Right lung (tissue), 5 donors: ENCODE measurements around the gene SLC30A7. TPM values are rescaled to one million over a fixed set of nuclear protein-coding genes. Genes with fewer than 3 reads are reported as not detected.
A peak's percentile ranks its signal among the peaks of the same experiment; 100 is the strongest.

Experiments
- DNase-seq, 2 donors: peaks; one replicate each; pipeline ENCODE4 v3.0.0-alpha.2; 2013
- polyA plus RNA-seq, 5 donors: library from polyadenylated mRNA; unstranded; fragments of 120-200 nt; gene quantifications; one replicate each; pipeline versions ENCODE4 v1.2.1 to v1.2.3, GENCODE V29; 2013; ENCODE audit warnings: inconsistent platforms in 1 of 5, low replicate concordance in 1 of 5; ENCODE audit not compliant: insufficient read length in 5 of 5, insufficient read depth in 1 of 5

SLC30A7 gene
- polyA plus RNA-seq, 5 donors: 12.9 to 23.1 (median 21.6) TPM

DNA sequence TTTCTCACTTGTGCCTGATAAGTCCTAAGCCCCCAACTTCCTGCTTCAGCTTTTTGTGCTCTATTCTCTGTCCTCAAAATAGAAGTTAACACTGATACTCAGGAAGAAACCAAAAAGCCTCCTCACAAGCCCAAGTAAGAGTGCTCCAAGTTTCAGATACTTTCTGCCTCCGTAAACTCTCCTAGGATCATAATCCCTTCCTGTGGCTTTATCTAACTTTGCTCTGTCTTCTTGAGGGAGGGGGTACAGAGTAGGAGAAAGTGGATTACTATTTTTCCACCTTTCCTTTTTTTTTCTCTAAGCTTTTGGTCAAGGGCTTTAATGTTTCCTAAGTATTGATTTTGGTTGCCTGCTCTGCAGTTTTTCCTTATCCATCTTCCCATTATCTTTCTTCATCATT lies 75.1 kb downstream of the SLC30A7 start:
- no peak for DNase-seq

DNA sequence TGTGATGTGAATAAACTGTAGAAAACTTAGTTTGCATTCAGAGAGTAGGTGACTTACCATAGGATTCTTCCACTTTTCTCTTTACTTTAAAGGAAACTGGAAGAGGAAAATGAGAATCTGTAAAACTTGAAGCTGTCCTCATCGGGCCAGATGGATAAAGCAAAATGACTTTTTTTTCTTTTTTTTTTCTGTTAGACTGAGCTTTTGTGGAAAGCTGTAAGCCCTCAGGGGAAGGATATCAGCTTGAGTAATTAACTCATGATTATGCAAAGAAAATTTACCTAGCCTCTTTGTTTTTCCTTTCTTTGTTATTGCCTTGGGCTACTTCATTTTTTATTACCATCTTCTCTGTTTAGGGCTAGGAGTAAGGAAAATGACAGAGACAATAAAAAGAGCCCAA lies 76.3 kb downstream of the SLC30A7 start:
- no peak for DNase-seq

- no peak for DNase-seq
These were observed 81.0 kb downstream of the SLC30A7 start for GRCh38 chr1:100976936-100977335.

DNA sequence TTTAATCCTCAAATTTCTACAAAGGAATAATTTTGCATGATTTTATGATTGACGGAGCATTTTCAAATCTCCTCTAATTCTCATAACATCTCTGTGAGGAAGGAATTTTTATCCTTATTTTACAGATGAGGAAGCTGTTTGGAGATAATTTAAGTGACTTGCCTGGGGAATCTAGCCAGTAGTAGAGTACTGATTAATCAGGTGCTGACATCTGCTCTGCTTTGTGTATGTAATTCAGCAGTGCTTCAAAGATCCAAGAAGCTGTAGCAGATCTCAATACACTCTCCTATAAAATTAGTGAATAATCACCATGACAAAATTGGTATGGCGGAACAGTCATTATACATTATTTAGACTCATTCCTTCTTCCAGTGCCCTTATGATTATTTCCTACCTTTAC lies 83.7 kb downstream of the SLC30A7 start:
- DNase-seq: peak; percentile 78 to 80

- peak in 1 of 2 donors; percentile 53 for DNase-seq
These were observed 86.9 kb downstream of the SLC30A7 start for GRCh38 chr1:100982793-100983192.

- DNase-seq: no peak
These were observed 92.2 kb downstream of the SLC30A7 start for GRCh38 chr1:100988121-100988520.

DNA sequence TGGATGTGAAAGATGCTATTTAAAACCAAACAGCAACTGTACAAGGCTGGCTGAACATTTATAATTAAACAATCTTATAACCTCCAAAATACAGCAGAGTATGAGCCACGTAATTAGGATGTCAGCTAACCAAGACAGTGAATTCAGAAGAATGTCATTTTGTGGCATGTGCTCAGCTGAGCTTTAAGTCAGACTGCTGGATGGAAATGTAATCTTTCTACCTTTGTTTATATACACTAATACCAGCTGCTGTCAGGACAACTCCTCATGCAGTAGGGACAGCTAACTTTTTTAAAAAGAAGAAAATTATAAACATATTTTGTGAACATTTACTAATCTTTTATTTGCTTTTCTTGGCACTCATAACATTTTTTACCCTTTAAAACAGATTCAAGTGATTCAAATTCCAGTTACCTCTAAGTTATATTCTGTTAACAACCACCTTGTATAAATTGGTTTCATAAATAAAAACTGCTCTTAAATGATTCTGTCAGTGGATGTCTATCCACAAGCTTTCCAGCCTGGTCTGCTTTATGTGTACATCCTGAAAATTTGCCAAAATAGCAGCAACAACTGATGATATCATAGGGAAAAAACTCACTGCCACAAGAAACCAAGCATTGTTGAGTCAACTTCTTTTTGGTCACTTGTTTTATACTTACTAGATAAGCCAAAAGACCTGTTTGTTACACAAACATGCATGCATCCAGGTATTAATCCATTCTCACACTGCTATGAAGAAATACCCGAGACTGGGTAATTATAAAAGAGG lies 93.6 kb downstream of the SLC30A7 start:
- peak in 1 of 2 donors; percentile 67 for DNase-seq

- peak; percentile 79 to 85 for DNase-seq
These were observed 99.5 kb downstream of the SLC30A7 start for GRCh38 chr1:100995198-100995988.

DNA sequence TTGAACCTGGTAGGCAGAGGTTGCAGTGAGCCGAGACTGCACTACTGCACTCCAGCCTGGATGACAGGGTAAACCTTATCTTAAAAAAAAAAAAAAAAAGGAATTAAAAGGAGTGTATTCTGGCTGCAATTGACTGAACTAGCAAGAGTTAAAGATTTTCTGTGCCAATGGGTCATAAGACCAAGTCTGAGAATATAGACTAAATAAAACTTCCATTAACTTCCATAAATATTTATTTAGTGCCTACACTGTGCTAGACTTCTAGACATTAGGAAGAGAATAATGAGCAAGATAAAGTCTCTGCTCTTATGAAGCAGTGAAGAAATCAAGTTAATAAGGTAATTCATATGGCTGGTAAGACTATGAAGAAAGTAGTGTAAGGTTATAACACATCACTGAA lies 102.5 kb downstream of the SLC30A7 start:
- DNase-seq: no peak

GRCh38 chr1:101000131-101000873 lies 104.4 kb downstream of the SLC30A7 start:
- DNase-seq: no peak

DNA sequence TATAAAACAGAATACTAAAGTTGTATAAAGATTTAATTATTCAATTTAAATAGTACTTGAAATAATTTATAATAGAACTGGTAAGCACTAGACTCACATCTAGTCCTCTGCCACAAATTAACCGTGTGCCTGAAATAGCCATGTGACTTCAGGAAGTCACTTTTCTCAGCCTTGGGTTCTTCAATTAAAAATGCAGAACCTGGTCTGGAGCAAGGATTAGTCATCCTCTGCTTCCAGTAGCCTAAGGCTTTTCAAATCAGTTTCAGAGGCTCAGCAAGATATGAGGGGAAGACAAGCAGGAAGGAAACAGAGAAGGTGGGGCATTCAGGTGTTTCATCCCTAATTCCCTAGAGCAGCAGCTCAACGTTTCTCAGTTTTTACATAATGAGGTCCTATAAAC lies 106.7 kb downstream of the SLC30A7 start:
- no peak for DNase-seq

DNA sequence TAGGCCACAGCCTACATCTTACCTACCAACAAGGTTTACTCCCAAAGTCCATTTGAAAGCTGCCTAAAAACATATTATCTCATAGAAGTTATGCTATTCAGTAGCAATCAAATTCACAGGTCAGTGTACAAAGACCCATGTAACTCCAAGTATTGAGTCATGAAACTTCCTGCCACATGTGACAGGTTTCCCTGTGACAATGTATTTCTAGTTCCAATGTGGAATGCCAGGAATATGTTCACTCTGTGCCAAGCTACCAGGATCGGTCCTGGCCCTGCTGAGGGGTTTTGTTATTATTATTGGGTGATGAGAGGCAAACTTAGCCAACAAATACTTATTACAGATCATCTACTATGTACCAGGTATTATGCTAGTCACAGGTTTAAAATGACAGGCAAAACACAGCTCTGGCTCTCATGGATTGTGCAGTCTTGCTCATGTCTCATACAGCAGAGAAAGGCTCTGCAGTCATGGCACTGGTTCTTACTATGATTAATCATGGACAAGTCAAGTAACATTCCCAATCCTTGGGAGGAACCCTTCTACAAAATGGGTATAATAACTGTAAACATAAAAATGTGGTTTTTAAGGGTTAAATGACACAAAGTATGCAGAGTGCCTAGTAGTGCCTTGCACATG lies 107.2 kb downstream of the SLC30A7 start:
- DNase-seq: no peak

- DNase-seq: no peak
These were observed 108.2 kb downstream of the SLC30A7 start for GRCh38 chr1:101004061-101004460.

GRCh38 chr1:101004670-101005069 lies 108.8 kb downstream of the SLC30A7 start:
- peak in 1 of 2 donors; percentile 77 for DNase-seq

DNA sequence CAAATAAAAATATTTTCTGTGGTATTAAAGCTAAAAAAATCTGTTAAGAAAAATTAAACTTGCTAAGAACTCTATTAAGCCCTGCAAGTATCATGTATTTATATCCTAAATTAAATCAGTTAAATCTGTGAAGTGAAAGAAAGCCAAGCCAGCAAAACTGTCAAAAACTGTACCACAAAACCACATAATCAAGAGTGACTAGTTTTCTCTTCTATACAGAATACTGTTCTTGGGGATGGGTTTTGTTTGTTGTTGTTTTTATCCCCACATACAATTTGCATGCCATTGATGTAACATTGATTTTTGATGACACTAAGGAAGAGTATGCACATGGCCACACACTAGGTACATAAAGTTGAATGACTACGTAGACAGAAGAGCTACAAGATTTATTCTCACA lies 109.3 kb downstream of the SLC30A7 start:
- no peak for DNase-seq

DNA sequence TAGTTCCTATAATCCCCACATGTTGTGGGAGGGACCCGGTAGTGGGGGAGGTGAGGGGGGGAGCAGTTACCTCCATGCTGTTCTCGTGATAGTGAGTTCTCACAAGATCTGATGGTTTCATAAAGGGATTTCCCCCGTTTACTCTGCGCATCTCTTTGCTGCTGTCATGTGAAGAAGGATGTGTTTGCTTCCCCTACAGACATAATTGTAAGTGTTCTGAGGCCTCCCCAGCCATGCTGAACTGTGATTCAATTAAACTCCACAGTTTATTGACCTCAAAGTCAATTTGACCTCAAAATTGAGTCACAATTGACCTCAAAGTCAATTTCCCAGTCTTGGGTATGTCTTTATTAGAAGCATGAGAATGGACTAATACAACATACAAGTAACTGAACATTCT lies 110.0 kb downstream of the SLC30A7 start:
- DNase-seq: no peak

DNA sequence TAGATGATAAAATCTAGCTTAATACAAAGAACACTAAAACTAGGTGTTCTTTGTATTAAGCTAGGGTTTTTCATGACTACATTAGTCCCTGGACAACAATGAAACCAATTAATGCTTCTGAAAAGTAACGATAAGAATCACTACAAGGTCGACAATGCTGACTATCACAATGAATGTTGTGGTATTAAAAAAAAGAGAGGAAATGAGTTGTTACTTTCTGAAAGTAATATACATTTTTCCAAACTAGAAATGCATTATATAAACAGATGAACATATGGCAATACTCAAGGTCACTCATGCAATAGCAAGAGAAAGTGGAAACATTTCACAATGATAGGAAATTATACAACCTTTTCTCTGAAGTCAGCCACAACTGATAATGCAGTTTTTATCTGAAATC lies 110.7 kb downstream of the SLC30A7 start:
- DNase-seq: peak; percentile 79 to 84

- DNase-seq: no peak
These were observed 112.4 kb downstream of the SLC30A7 start for GRCh38 chr1:101008229-101008834.

- DNase-seq: no peak
These were observed 117.9 kb downstream of the SLC30A7 start for GRCh38 chr1:101013776-101014175.

DNA sequence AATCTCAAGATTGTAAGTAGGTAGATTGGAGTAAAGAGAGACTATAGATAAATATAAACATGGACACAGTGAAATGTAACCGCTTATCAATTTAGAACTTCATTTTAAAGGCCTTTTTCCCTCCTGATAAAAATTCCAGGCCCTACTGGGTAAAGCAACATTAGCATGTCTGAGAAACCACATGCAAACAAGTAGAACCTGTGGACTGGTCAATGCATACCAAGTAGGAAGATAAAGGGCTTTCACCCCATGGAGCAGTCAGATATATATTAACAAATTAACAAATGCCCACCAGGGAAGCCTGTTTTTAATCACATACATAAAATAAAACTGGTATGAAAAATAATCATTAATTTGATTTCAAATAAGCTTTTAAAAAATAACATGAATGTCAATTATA lies 121.6 kb downstream of the SLC30A7 start:
- no peak for DNase-seq

- DNase-seq: no peak
These were observed 126.4 kb downstream of the SLC30A7 start for GRCh38 chr1:101022294-101022693.

DNA sequence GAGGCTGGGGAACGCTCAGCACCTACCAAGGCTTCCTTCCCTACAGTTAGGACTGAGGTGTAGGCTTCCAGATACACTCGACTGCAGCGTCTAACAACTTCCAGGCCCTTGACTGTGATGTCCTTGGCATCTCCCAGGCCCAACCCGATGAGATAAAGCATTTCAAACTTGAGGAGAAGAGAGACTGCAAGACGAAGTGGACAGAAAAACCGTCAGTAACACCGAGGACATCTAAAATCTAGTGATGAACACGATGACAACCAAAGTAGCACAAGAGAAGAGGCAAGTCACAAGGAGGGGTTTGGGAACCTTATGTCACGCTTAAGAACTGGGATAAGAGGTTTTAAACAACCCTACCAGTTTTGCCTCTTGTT lies 129.4 kb downstream of the SLC30A7 start:
- DNase-seq: no peak
